RPMI7951 (cell line): ENCODE results near the gene MTFR2. TPM values are rescaled to one million over a fixed set of nuclear protein-coding genes. Genes with fewer than 3 reads are reported as not detected.

ENCODE experiments used
- DNase-seq: peaks from one replicate; pipeline ENCODE4 v3.0.0-alpha.2; 2012; ENCODE audit warnings: low read depth
- total RNA-seq: library from RNA; depleted of rRNA; stranded (reverse); fragments of >200 nt; shearing (Covaris generic); gene quantifications from 2 replicates; pipeline ENCODE4 v1.2.3, GENCODE V29; 2014; rRNA removed

The MTFR2 gene
- total RNA-seq, 1 experiment from 2014 or later = 17.1 TPM

DNA sequence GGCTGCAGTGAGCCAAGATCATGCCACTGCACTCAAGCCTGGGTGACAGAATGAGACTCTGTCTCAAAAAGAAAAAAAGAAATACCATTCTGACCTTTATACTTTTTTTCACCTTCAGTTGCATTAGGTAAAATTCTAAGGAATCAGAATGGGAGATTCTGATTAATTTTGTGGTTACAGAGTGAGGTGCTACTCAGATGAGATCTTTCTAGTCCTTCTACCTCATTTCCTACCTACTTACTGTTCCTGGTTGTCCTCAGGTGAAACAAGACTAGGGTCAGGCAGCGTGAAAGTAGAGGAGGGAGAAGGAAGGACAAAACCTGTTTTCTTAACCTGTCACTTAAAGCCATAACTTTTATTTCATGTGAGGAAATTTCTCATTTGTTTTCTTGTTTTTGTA, 63.7 kb downstream of the MTFR2 start:
- DNase-seq = no peak

DNA sequence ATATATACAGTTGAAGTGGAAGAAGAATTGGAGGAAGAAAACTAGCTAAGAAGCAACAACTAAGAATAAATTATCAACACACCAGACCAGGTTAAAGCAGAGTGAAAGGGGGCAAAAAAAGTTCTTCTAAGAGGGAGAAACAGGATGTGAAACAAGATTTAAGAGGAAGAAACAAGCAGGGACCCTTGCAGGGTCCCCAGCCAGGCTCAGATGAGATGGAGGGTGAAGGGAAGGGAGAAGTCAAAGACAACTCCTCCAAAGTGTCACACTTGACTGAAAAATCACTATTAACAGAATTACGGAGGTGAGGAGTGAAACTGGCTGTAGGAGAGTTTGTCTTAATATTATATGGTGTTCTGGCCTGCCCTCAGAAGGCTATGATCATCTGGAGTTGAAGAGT, 65.4 kb downstream of the MTFR2 start:
- DNase-seq = no peak

- DNase-seq = no peak
Observed at GRCh38 chr6:136181861-136182260, 68.2 kb downstream of the MTFR2 start.

- no peak for DNase-seq
Observed at GRCh38 chr6:136181512-136181833, 68.6 kb downstream of the MTFR2 start.

Other genes starting within 250 kb of the MTFR2 start
- 75.3 and 83.0 TPM in 2 replicates for gene BCLAF1, start 39.5 kb upstream of the MTFR2 start, total RNA-seq